Measurements from ENCODE around the gene ENPP1.
"Not testable (repeated sequence)": the region's sequence is repeated elsewhere in the genome, so short reads cannot be mapped to it uniquely, and the experiment has no call there.

The ENPP1 gene

GRCh38 chr6:131877999-131878789 lies 70.4 kb downstream of the ENPP1 start:
- DNase-seq (ENCODE audit: low read depth) = no peak

- DNase-seq (ENCODE audit: low read depth) = no peak
Measured at GRCh38 chr6:131883016-131883415, 75.2 kb downstream of the ENPP1 start.

- no peak for DNase-seq (ENCODE audit: low read depth)
Measured at GRCh38 chr6:131885237-131885636, 77.4 kb downstream of the ENPP1 start.

GRCh38 chr6:131886517-131886916 lies 78.7 kb downstream of the ENPP1 start:
- no peak for DNase-seq (ENCODE audit: low read depth)

GRCh38 chr6:131890091-131890490 lies 82.3 kb downstream of the ENPP1 start:
- DNase-seq (ENCODE audit: low read depth) = no peak

GRCh38 chr6:131893198-131893597 lies 85.4 kb downstream of the ENPP1 start:
- DNase-seq (ENCODE audit: low read depth) = no peak

- DNase-seq (ENCODE audit: low read depth) = no peak
Measured at GRCh38 chr6:131894493-131895424, 86.9 kb downstream of the ENPP1 start.

GRCh38 chr6:131897050-131897435 lies 89.2 kb downstream of the ENPP1 start:
- no peak for DNase-seq (ENCODE audit: low read depth)

- DNase-seq (ENCODE audit: low read depth) = no peak
Measured at GRCh38 chr6:131897621-131898020, 89.8 kb downstream of the ENPP1 start.

- DNase-seq (ENCODE audit: low read depth) = no peak
Measured at GRCh38 chr6:131898718-131899117, 90.9 kb downstream of the ENPP1 start.

GRCh38 chr6:131900231-131900630 lies 92.4 kb downstream of the ENPP1 start:
- no peak for DNase-seq (ENCODE audit: low read depth)

- DNase-seq (ENCODE audit: low read depth) = not testable (repeated sequence)
Measured at GRCh38 chr6:131901326-131901873, 93.6 kb downstream of the ENPP1 start.

- not testable (repeated sequence) for DNase-seq (ENCODE audit: low read depth)
Measured at GRCh38 chr6:131903734-131904133, 95.9 kb downstream of the ENPP1 start.

- DNase-seq (ENCODE audit: low read depth) = not testable (repeated sequence)
Measured at GRCh38 chr6:131908787-131909186, 101.0 kb downstream of the ENPP1 start.

GRCh38 chr6:131909408-131910218 lies 101.8 kb downstream of the ENPP1 start:
- peak; percentile 58 for DNase-seq (ENCODE audit: low read depth)

- DNase-seq (ENCODE audit: low read depth) = no peak
Measured at GRCh38 chr6:131910219-131910589, 102.4 kb downstream of the ENPP1 start.

GRCh38 chr6:131910956-131911355 lies 103.1 kb downstream of the ENPP1 start:
- DNase-seq (ENCODE audit: low read depth) = no peak

GRCh38 chr6:131911951-131912350 lies 104.1 kb downstream of the ENPP1 start:
- DNase-seq (ENCODE audit: low read depth) = no peak

GRCh38 chr6:131914234-131914633 lies 106.4 kb downstream of the ENPP1 start:
- no peak for DNase-seq (ENCODE audit: low read depth)

GRCh38 chr6:131914967-131915751 lies 107.3 kb downstream of the ENPP1 start:
- peak; percentile 56 for DNase-seq (ENCODE audit: low read depth)

Measured in GM04504 (cell line).